ENCODE results near the gene RNF220.

The RNF220 gene

GRCh38 chr1:44631647-44632539 lies 226.8 kb downstream of the RNF220 start:
- in situ Hi-C loops (cut with MboI; ENCODE audit: low sequenced_read_pairs) = no loop called here

- in situ Hi-C loops (cut with MboI; ENCODE audit: low sequenced_read_pairs) = no loop called here
Measured at GRCh38 chr1:44632598-44632997, 227.5 kb downstream of the RNF220 start.

- in situ Hi-C loops (cut with MboI; ENCODE audit: low sequenced_read_pairs) = no loop called here
Measured at GRCh38 chr1:44634606-44635189, 229.6 kb downstream of the RNF220 start.

- in situ Hi-C loops (cut with MboI; ENCODE audit: low sequenced_read_pairs) = no loop called here
Measured at GRCh38 chr1:44635439-44635838, 230.4 kb downstream of the RNF220 start.

- in situ Hi-C loops (cut with MboI; ENCODE audit: low sequenced_read_pairs) = no loop called here
Measured at GRCh38 chr1:44636083-44636687, 231.1 kb downstream of the RNF220 start.

GRCh38 chr1:44636688-44637598 lies 231.9 kb downstream of the RNF220 start:
- in situ Hi-C loops (cut with MboI; ENCODE audit: low sequenced_read_pairs) = no loop called here

- in situ Hi-C loops (cut with MboI; ENCODE audit: low sequenced_read_pairs) = no loop called here
Measured at GRCh38 chr1:44637702-44638411, 232.8 kb downstream of the RNF220 start.

- in situ Hi-C loops (cut with MboI; ENCODE audit: low sequenced_read_pairs) = no loop called here
Measured at GRCh38 chr1:44640200-44640853, 235.3 kb downstream of the RNF220 start.

- in situ Hi-C loops (cut with MboI; ENCODE audit: low sequenced_read_pairs) = no loop called here
Measured at GRCh38 chr1:44641126-44642102, 236.4 kb downstream of the RNF220 start.

GRCh38 chr1:44642255-44642654 lies 237.2 kb downstream of the RNF220 start:
- in situ Hi-C loops (cut with MboI; ENCODE audit: low sequenced_read_pairs) = no loop called here

- in situ Hi-C loops (cut with MboI; ENCODE audit: low sequenced_read_pairs) = no loop called here
Measured at GRCh38 chr1:44642925-44643324, 237.9 kb downstream of the RNF220 start.

GRCh38 chr1:44643721-44644334 lies 238.8 kb downstream of the RNF220 start:
- in situ Hi-C loops (cut with MboI; ENCODE audit: low sequenced_read_pairs) = no loop called here

- in situ Hi-C loops (cut with MboI; ENCODE audit: low sequenced_read_pairs) = no loop called here
Measured at GRCh38 chr1:44644806-44645205, 239.8 kb downstream of the RNF220 start.

- in situ Hi-C loops (cut with MboI; ENCODE audit: low sequenced_read_pairs) = no loop called here
Measured at GRCh38 chr1:44645476-44646244, 240.6 kb downstream of the RNF220 start.

- in situ Hi-C loops (cut with MboI; ENCODE audit: low sequenced_read_pairs) = no loop called here
Measured at GRCh38 chr1:44646261-44647110, 241.4 kb downstream of the RNF220 start.

GRCh38 chr1:44647896-44648295 lies 242.8 kb downstream of the RNF220 start:
- in situ Hi-C loops (cut with MboI; ENCODE audit: low sequenced_read_pairs) = no loop called here

Measured in hTERT RPE-1 (cell line).